HG03066 (cell line): ENCODE data around the gene INTS6L.
A peak's percentile ranks its signal among the peaks of the same experiment; 100 is the strongest.

Experiments
- ATAC-seq: cut with Tn5 transposase; IDR thresholded peaks from one replicate; pipeline ENCODE4 v1.9.1; 2021; ENCODE audit warnings: low read depth; ENCODE audit not compliant: unreplicated experiment

The INTS6L gene, protein sequence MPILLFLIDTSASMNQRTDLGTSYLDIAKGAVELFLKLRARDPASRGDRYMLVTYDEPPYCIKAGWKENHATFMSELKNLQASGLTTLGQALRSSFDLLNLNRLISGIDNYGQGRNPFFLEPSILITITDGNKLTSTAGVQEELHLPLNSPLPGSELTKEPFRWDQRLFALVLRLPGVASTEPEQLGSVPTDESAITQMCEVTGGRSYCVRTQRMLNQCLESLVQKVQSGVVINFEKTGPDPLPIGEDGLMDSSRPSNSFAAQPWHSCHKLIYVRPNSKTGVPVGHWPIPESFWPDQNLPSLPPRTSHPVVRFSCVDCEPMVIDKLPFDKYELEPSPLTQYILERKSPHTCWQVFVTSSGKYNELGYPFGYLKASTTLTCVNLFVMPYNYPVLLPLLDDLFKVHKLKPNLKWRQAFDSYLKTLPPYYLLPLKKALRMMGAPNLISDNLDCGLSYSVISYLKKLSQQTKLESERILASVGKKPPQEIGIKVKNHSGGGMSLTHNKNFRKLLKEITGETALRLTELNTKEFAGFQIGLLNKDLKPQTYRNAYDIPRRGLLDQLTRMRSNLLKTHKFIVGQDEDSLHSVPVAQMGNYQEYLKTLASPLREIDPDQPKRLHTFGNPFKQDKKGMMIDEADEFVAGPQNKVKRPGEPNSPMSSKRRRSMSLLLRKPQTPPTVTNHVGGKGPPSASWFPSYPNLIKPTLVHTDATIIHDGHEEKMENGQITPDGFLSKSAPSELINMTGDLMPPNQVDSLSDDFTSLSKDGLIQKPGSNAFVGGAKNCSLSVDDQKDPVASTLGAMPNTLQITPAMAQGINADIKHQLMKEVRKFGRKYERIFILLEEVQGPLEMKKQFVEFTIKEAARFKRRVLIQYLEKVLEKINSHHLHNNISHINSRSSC

GRCh38 chrX:135520553-135521404 is at the start of gene INTS6L:
Gene INTS6L, plus strand, starts transcription at chrX:135520660. Its CDS starts 333 bp downstream, at chrX:135520993.
- ATAC-seq, result peak; percentile 84

DNA sequence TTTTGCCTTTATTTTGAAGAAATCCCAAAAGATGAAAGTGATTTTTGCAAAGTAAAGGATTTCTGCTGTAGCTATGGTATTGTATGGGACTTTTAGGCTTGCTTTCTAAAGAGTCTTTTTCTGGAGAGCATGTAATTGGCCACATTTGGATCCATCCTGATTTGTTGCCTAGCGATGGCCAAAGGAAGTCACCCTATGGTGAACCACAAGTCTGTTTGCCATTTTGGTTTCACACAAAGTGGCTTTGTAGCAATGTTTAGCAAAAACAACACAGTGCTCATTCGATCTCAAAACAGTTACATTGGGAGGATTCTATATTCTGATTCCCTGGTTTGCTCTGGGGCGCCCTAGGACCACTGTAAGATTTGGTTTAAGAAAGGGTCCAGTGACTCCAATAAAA is 44.1 kb upstream of the INTS6L start:
- ATAC-seq, result no peak

GRCh38 chrX:135477576-135477975 is 42.9 kb upstream of the INTS6L start:
- ATAC-seq, result no peak

GRCh38 chrX:135480076-135480475 is 40.4 kb upstream of the INTS6L start:
- ATAC-seq, result no peak

DNA sequence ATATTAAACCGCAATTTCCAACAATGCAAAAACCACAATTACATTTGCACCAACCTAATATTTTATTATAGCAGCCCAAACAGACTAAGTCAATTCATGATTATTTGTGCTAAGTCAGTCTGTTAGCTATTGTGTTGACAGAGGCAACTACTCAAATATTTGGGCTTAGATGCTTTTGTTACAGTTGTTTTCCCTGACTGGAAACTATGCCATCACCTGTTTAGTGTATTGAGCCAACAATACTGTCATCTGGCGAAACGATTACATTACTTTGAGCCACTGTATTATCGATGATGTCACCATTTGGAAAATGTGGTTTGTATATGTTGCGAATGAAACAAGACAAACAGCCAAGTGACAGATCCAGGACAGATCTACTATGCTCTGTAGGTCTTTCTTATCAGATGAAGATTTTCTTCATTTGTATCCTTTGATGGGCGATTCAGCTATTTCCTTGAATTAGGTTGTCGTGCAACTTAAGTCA is 38.7 kb upstream of the INTS6L start:
- ATAC-seq, result no peak

GRCh38 chrX:135484641-135485289 is 35.7 kb upstream of the INTS6L start:
- no peak for ATAC-seq

DNA sequence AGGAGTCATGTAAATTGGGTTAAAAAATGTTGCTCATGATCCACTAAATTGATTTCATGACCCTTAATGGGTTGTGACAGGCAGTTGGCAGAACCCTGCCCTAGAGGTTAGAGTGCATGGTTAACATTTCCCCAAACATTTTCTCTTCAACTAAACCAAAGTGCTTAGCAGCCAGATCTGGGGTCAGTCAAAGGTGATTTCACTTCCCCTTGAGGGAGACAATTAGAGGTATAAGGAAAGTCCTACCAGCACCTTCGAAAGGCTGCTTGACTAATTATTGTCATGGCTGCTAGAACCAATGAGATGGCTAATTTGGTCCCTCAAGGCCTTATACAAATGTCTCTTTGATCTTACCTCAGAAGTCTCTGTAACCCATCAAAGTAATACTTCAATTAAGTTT is 30.9 kb upstream of the INTS6L start:
- peak; percentile 83 for ATAC-seq

DNA sequence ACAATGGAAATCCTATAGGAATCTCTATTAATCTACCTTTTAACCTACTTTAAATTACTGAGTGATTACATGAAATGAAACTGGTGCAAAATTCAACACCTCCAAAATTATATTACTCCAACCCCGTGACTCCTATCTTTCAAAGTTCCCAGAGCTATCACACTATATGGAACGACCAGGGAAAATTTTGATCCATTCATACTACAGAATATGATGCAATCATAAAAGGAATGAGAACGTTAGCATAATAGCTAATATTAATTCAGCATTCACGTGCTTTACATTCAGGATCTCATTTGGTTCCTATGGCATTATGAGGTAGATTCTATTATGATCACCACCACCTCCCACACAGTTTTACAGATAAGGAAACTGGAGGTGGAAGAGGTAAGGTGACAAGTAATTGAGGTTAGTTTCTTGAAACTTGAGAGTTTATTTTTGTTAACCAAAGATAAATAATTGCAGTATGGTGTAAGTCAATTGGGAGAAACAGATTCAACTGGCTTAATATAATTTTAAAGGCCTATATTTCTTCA is 29.4 kb upstream of the INTS6L start:
- no peak for ATAC-seq

DNA sequence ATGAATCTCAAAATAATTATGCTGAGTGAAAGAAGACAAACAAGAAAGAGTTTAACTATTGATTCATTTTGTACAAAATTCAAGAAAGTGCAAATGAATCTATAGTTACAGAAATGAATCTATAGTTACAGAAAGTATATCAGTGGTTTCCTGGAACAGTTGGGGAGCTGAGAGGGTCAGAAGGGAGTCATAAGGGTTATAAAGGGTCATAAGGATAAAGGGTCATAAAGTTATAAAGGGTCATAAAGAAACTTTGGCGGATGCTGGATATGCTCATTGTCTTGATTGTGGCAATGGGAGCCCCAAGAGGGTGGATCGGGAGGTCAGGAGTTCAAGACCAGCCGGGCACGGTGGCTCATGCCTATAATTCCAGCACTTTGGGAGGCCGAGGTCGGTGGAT is 26.0 kb upstream of the INTS6L start:
- ATAC-seq, result no peak

DNA sequence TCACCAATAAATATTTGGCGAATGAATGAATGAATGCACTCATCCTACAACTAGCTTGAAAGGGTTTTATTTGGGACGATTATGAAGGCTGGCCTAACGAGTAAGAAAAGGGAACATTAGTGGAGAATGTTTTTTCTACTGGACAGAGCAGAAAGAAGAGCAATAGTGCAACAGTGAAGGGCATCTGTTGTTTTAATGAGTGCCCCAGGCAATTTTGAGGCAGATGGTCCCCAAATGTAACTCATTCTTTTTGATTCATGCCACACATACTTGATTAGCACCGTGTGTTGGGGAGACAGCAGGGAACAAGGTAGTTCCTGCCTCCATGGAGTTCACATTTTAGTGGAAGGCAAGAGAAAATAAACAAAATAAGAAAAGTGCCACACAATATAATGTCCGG is 22.7 kb upstream of the INTS6L start:
- no peak for ATAC-seq

DNA sequence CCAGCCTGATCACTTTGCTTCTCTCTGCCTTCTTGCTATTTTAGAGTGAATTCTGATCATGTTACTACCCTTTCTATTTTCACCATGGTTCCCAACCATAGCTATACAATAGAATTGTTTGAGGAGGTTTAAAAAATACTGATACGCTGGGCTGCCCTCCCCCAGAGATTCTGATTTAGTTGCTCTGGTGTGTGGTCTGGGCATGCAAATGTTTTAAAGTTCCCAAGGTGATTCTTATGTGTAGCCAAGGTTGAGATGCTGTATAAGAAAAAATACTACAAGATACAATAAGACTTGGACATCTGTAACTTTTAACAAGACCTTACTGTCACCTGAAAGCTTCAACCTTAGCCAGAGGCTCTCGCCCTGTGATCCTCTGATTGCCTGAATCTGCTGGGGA is 22.2 kb upstream of the INTS6L start:
- ATAC-seq, result no peak

DNA sequence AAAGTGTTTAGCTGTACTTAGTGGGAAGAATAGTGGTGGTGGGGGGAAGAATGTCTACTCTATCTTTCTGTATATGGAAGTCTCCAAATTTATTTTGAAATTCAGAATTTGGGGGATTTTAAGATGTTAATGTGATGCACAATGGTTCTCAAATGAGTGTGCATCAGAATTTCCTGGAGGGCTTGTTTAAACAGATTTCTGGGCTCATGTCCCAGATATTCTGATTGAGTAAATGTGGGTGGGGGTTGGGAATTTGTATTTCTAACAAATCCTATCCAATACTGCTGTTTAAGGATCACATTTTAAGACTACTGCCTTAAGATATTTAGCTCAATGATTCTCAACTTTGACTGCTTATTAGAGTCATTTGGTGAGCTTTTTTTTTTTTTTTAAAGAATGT is 15.1 kb upstream of the INTS6L start:
- no peak for ATAC-seq

DNA sequence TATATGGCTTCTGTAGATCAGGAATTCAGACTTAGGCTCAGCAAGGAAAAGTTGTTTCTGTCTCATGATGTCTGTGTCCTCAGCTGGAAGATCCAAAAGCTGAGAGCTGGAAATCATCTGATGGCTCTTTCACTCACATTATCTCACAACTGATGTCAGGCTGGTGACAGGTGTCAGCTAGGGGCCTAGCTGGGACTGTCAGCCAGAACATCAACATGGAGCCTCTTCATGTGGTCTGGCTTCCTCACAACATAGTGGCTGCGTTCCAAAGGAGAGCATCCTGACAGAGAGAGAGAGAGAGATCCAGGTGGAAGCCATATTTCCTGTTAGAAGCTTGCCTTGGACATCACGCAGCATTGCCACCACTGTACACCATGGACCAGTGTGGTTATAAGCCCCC is 10.6 kb upstream of the INTS6L start:
- no peak for ATAC-seq

- ATAC-seq, result no peak
Measured at GRCh38 chrX:135512508-135513129, 7.8 kb upstream of the INTS6L start.

GRCh38 chrX:135513130-135513515 is 7.3 kb upstream of the INTS6L start:
- no peak for ATAC-seq

DNA sequence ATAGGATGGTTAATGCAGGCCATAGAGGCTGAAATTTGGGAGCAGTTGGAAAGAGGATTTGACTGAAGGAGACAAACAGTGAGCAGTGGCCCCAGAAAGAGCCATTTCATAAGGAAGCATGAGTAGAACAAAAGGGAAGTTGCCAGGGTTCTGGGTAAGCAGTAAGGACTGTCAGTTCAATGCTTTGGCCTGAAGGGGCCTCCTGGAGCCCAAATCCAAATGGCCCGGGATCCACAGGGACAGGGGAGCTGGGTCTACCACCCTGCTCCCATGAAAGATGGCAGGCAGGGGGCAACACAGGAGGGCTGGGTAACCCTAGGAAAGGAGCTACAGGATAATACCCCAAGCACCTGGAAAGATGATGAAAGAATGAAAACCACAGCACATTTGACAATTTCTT is 4.1 kb upstream of the INTS6L start:
- ATAC-seq, result no peak

GRCh38 chrX:135518161-135518560 is 2.3 kb upstream of the INTS6L start:
- no peak for ATAC-seq

GRCh38 chrX:135520022-135520552 is 373 bp upstream of the INTS6L start:
- ATAC-seq, result no peak
